ENCODE measurements around the gene HPRT1.

DNA sequence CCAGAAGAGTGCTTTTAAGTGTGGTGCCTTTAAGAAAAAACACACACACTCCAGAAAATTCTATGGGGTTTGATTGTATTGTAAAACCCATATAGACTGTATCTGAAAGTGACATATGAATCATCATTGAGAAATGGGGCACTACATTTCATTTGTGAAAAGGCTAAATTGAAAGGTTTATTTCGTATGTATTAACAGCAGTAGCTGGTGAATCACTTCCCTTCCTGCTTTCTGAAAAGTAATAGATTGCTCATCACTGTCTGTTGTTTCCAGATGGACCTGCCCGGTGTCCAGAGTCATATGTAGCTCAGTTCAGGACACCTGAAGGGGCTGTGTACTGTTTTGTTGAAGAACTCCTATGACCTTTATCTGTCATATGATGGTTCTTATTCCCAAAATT, 28.1 kb upstream of the HPRT1 start:
- TF ChIP-seq POLR2A (IDR thresholded peaks at IDR 0.05; ENCODE audit: low read length): no peak
- no peak for TF ChIP-seq GATA1 (IDR thresholded peaks at IDR 0.05; ENCODE audit: low read depth, low read length)

All from erythroblast (primary cell).